IMR-90 (cell line): Measurements from ENCODE around the gene CMC2. TPM values are rescaled to one million over a fixed set of nuclear protein-coding genes. Genes with fewer than 3 reads are reported as not detected.

Experiments
- ATAC-seq: fragments of 200-7000 bp; cut with Tn5 transposase; 2 replicates; pipeline ENCODE4 v1.9.1; 2020; ENCODE audit warnings: low read depth, mild to moderate bottlenecking, moderate library complexity
- BruUV-seq: library from RNA; stranded (reverse); fragments of 400-500 nt; replicated peaks from 2 replicates; lab custom pipeline; 2021; lab: Mats Ljungman, UMichigan
- CTCF ChIA-PET: fragments of 300-600 bp; formaldehyde crosslinking; extraction: SDS; loops from one replicate; lab custom pipeline; 2021; ENCODE audit warnings: antibody characterized with exemption; lab: Yijun Ruan, JAX
- POLR2A ChIA-PET: fragments of 300-600 bp; sonication (Branson Sonifier 250); formaldehyde crosslinking; loops from one replicate; lab custom pipeline; 2022; ENCODE audit warnings: antibody characterized with exemption; ENCODE audit not compliant: unreplicated experiment; lab: Charles Lee
- DNase-seq: peaks from one replicate; pipeline ENCODE4 v3.0.0; 2013
- H2AFZ ChIP-seq: replicated peaks from 2 replicates; pipeline ENCODE3; 2013; ENCODE audit warnings: low read length, mild to moderate bottlenecking; ENCODE audit not compliant: poor library complexity
- H2AK5ac ChIP-seq: 2 replicates; pipeline ENCODE4 v1.6.1; 2013; ENCODE audit warnings: low read depth, low read length, inconsistent platforms
- H2AK9ac ChIP-seq: replicated peaks from 2 replicates; pipeline ENCODE3; 2013; ENCODE audit warnings: mild to moderate bottlenecking, low read depth, low read length, moderate library complexity; ENCODE audit not compliant: poor library complexity
- H2BK120ac ChIP-seq: 2 replicates; pipeline ENCODE4 v1.6.1; 2013; ENCODE audit warnings: low read depth, low read length, inconsistent platforms
- H2BK15ac ChIP-seq: 3 replicates; pipeline ENCODE4 v1.6.1; 2013; ENCODE audit warnings: low read depth, low read length, inconsistent platforms
- H2BK20ac ChIP-seq: 2 replicates; pipeline ENCODE4 v1.6.1; 2013; ENCODE audit warnings: low read depth, mild to moderate bottlenecking, inconsistent platforms, low read length, moderate library complexity
- H2BK5ac ChIP-seq: 2 replicates; pipeline ENCODE4 v1.6.1; 2013; ENCODE audit warnings: mild to moderate bottlenecking, low read depth, low read length, inconsistent platforms; ENCODE audit not compliant: poor library complexity, severe bottlenecking
- H3K14ac ChIP-seq: replicated peaks from 2 replicates; pipeline ENCODE4 v1.6.1; 2013; ENCODE audit warnings: low read depth, low read length, inconsistent platforms
- H3K18ac ChIP-seq: 2 replicates; pipeline ENCODE4 v1.6.1; 2013; ENCODE audit warnings: low read depth, low read length, control low read depth
- H3K23ac ChIP-seq: 2 replicates; pipeline ENCODE4 v1.6.1; 2013; ENCODE audit warnings: low read depth, low read length, inconsistent platforms
- H3K27ac ChIP-seq: 2 replicates; pipeline ENCODE4 v1.5.1; 2013; ENCODE audit warnings: mild to moderate bottlenecking, control low read depth, low read length; ENCODE audit not compliant: insufficient read depth
- H3K27me3 ChIP-seq: 2 replicates; pipeline ENCODE4 v1.6.1; 2013; ENCODE audit warnings: low read length; ENCODE audit not compliant: control insufficient read depth, insufficient read depth
- H3K36me3 ChIP-seq: 2 replicates; pipeline ENCODE4 v1.6.1; 2013; ENCODE audit warnings: low read length, mixed read lengths; ENCODE audit not compliant: control insufficient read depth, insufficient read depth
- H3K4ac ChIP-seq: 2 replicates; pipeline ENCODE4 v1.6.1; 2013; ENCODE audit warnings: low read depth, low read length, inconsistent platforms
- H3K4me1 ChIP-seq: 2 replicates; pipeline ENCODE4 v1.6.1; 2013; ENCODE audit warnings: low read length, mixed read lengths; ENCODE audit not compliant: control insufficient read depth, insufficient read depth
- H3K4me2 ChIP-seq: 2 replicates; pipeline ENCODE4 v1.6.1; 2013; ENCODE audit warnings: low read depth, mild to moderate bottlenecking, control low read depth, low read length, moderate library complexity
- H3K4me3 ChIP-seq: 2 replicates; pipeline ENCODE4 v1.5.1; 2013; ENCODE audit warnings: low read depth, mild to moderate bottlenecking, control low read depth, low read length, moderate library complexity; ENCODE audit not compliant: insufficient read depth
- H3K56ac ChIP-seq: 2 replicates; pipeline ENCODE4 v1.6.1; 2013; ENCODE audit warnings: low read length, inconsistent platforms; ENCODE audit not compliant: insufficient read depth; ENCODE audit errors: extremely low read depth
- H3K79me1 ChIP-seq, 2 experiments: 2 replicates each; pipeline ENCODE4 v1.6.1; 2013; ENCODE audit warnings: low read length in 2 of 2, inconsistent platforms in 1 of 2, low read depth in 1 of 2
- H3K9ac ChIP-seq: 2 replicates; pipeline ENCODE4 v1.6.1; 2013; ENCODE audit warnings: low read depth, low read length, control low read depth
- H3K9me1 ChIP-seq: 2 replicates; pipeline ENCODE4 v1.6.1; 2013; ENCODE audit warnings: low read length, inconsistent platforms; ENCODE audit not compliant: insufficient read depth
- H3K9me3 ChIP-seq: 2 replicates; pipeline ENCODE4 v1.6.1; 2013; ENCODE audit warnings: low read length; ENCODE audit not compliant: control insufficient read depth, insufficient read depth
- H4K20me1 ChIP-seq: 2 replicates; pipeline ENCODE4 v1.6.1; 2013; ENCODE audit warnings: low read length, inconsistent platforms; ENCODE audit not compliant: insufficient read depth
- H4K5ac ChIP-seq: 2 replicates; pipeline ENCODE4 v1.6.1; 2013; ENCODE audit warnings: mild to moderate bottlenecking, low read depth, low read length, control low read depth
- H4K8ac ChIP-seq, 2 experiments: 2 replicates each; pipeline ENCODE4 v1.6.1; 2013; ENCODE audit warnings: low read depth in 2 of 2, low read length in 2 of 2, control low read depth in 1 of 2, inconsistent platforms in 1 of 2
- H4K91ac ChIP-seq: 2 replicates; pipeline ENCODE4 v1.6.1; 2013; ENCODE audit warnings: low read depth, low read length, inconsistent platforms; ENCODE audit not compliant: insufficient read depth
- FOS ChIP-seq: fragments of 150-350 bp; IDR thresholded peaks from 2 replicates; pipeline ENCODE4 v1.6.1; 2016; ENCODE audit warnings: low read depth, low read length
- WGBS, 2 experiments: methylation state at CpG; one replicate each; pipeline versions ENCODE4 v1.1.5 to v1.1.7; 2013; ENCODE audit warnings: missing lambda C conversion rate in 2 of 2; ENCODE audit not compliant: insufficient read length in 1 of 2; ENCODE audit errors: extremely low coverage in 2 of 2; 5-methylcytosine and 5-hydroxymethylcytosine counted together
- dilution Hi-C: fragments of 300-500 bp; cut with HindIII; formaldehyde crosslinking; loops from one replicate; pipeline ENCODE4 v1.14.3; 2018; ENCODE audit warnings: low sequenced_read_pairs; ENCODE audit not compliant: unreplicated experiment
- in situ Hi-C: fragments of 300-500 bp; cut with MboI; formaldehyde crosslinking; loops from 3 replicates; pipeline ENCODE4 v1.14.3; 2019; ENCODE audit warnings: low sequenced_read_pairs, inconsistent platforms, mixed read lengths
- intact Hi-C: fragments of 100-400 bp; cut with micrococcal nuclease; formaldehyde crosslinking; loops from 2 replicates; pipeline ENCODE4 v1.10.0; 2022
- polyA plus RNA-seq, 3 experiments: library from polyadenylated mRNA; depleted of rRNA; stranded (reverse); fragments of >200 nt; gene quantifications; 2 replicates each; pipeline ENCODE4 v1.2.3, GENCODE V29; 2012; ENCODE audit warnings: low replicate concordance in 1 of 3
- total RNA-seq: library from RNA; depleted of rRNA; stranded (reverse); fragments of >200 nt; gene quantifications from 2 replicates; pipeline ENCODE4 v1.2.3, GENCODE V29; 2012
- TF ChIP-seq, protein P1 (sequence below): conservative IDR thresholded peaks from 2 replicates; pipeline ENCODE4 v1.5.1; 2012; ENCODE audit warnings: mild to moderate bottlenecking, low read depth, low read length, improper control_type of control experiment

The CMC2 gene
- total and polyA plus RNA-seq, 2 of the 4 experiments (the other 2 are of a cell fraction), result 57.0 to 104 TPM

DNA sequence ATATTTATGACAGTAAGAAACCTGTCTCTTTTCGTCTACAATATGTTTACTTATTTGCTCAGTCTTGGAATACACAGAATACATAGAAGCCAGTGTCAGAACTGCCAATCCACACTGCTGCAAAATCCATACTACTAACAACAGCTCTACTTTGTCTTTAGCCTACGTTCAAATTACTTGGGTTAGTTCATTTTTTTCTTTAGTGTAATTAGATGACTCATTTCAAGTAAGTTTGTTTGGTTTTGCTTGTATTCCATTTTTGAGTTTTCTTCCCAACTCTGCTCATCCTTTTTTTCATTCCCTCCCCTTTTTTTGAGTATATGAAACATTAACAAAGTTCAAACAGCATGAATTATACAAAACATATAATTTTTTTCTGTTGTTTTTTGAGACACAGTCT is 16.9 kb downstream of the CMC2 start:
- H3K27ac ChIP-seq, result 0 out of 2 replicates have a peak overlapping the region, but pooled peaks have one; percentile 38
- no peak; the same call in 1 of the 2 replicates for ATAC-seq
- H4K8ac ChIP-seq, result no peak overlapping the region
- no peak overlapping the region for H3K23ac ChIP-seq
- dilution Hi-C loops (no loop called here), intact Hi-C loops (no loop called here), in situ Hi-C loops (no loop called here)
- no TSS peak for BruUV-seq
- WGBS, 2 experiments, result no CpG with 5 or more reads among the region's 2 CpGs
- no peak overlapping the region for H3K56ac ChIP-seq
- no peak overlapping the region for H2AK5ac ChIP-seq
- no peak overlapping the region for H2AK9ac ChIP-seq
- TF ChIP-seq, protein P1, sequence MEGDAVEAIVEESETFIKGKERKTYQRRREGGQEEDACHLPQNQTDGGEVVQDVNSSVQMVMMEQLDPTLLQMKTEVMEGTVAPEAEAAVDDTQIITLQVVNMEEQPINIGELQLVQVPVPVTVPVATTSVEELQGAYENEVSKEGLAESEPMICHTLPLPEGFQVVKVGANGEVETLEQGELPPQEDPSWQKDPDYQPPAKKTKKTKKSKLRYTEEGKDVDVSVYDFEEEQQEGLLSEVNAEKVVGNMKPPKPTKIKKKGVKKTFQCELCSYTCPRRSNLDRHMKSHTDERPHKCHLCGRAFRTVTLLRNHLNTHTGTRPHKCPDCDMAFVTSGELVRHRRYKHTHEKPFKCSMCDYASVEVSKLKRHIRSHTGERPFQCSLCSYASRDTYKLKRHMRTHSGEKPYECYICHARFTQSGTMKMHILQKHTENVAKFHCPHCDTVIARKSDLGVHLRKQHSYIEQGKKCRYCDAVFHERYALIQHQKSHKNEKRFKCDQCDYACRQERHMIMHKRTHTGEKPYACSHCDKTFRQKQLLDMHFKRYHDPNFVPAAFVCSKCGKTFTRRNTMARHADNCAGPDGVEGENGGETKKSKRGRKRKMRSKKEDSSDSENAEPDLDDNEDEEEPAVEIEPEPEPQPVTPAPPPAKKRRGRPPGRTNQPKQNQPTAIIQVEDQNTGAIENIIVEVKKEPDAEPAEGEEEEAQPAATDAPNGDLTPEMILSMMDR, result no peak
- TF ChIP-seq FOS, result 0 out of 2 replicates have a peak, but pooled peaks have one; percentile 36
- no peaks in the 10 kb centered on the region for H4K20me1 ChIP-seq
- peaks cover 13% of the 10 kb centered on the region for H3K4me1 ChIP-seq
- H3K4me2 ChIP-seq, result peak overlapping the region; percentile 39
- no peak overlapping the region for H3K9ac ChIP-seq
- H2AFZ ChIP-seq, result no peak overlapping the region
- no peak overlapping the region for H3K18ac ChIP-seq
- peaks cover 44 to 61% of the 10 kb centered on the region in 2 experiments for H3K79me1 ChIP-seq
- no peak overlapping the region for H3K4me3 ChIP-seq
- H3K9me1 ChIP-seq, result peaks cover 2% of the 10 kb centered on the region; the same call in 1 of the 2 replicates
- ChIA-PET POLR2A (no interaction called here), CTCF (interaction anchor here (0.7 kb wide), 1 partner anchor 15 kb away, joined by 3 read pairs; no protein-coding TSS in a partner anchor)
- no peak overlapping the region for H2BK5ac ChIP-seq
- no peak overlapping the region for H3K4ac ChIP-seq
- H2BK15ac ChIP-seq, result no peak overlapping the region
- no peak overlapping the region for H2BK20ac ChIP-seq
- no peak overlapping the region for H3K14ac ChIP-seq
- H3K9me3 ChIP-seq, result no peaks in the 10 kb centered on the region
- no peaks in the 10 kb centered on the region for H3K27me3 ChIP-seq
- H4K5ac ChIP-seq, result no peak overlapping the region
- no peaks in the 10 kb centered on the region; the same call in 1 of the 2 replicates for H3K36me3 ChIP-seq
- no peak overlapping the region for H4K91ac ChIP-seq
- DNase-seq, result peak; percentile 41
- no peak overlapping the region for H2BK120ac ChIP-seq
